HepG2 (cell line): Measurements from ENCODE around the gene LRP1-AS. TPM values are rescaled to one million over a fixed set of nuclear protein-coding genes. Genes with fewer than 3 reads are reported as not detected.
A peak's percentile ranks its signal among the peaks of the same experiment; 100 is the strongest.

ENCODE experiments used
- ATAC-seq: fragments of 200-7000 bp; cut with Tn5 transposase; 3 replicates; pipeline ENCODE4 v1.9.1; 2020; ENCODE audit warnings: mild to moderate bottlenecking, moderate library complexity
- BruUV-seq: library from RNA; stranded (reverse); fragments of 400-500 nt; replicated peaks from 2 replicates; lab custom pipeline; 2021; lab: Mats Ljungman, UMichigan
- CTCF ChIA-PET: fragments of 300-600 bp; formaldehyde crosslinking; extraction: SDS; loops from one replicate; lab custom pipeline; 2021; ENCODE audit warnings: low total read pairs, inconsistent platforms, low intra/inter-chr PET ratio; lab: Yijun Ruan, JAX
- POLR2A ChIA-PET: fragments of 350-600 bp; sonication (Branson Sonifier 250); formaldehyde crosslinking; loops from one replicate; lab custom pipeline; 2020; ENCODE audit warnings: antibody characterized with exemption, inconsistent platforms; lab: Yijun Ruan, JAX
- DNase-seq: peaks from one replicate; pipeline ENCODE4 v3.0.0-alpha.2; 2015; ENCODE audit warnings: low spot score
- FAIRE-seq: peaks from 3 replicates; lab custom pipeline; 2011; peaks lifted over from hg19 to GRCh38; lab: Jason Lieb, UNC
- H2AFZ ChIP-seq: one replicate; pipeline ENCODE4 v1.6.1; 2011; ENCODE audit warnings: low read length, inconsistent platforms
- H3K27ac ChIP-seq: fragments of 300-600 bp; 3 replicates; pipeline ENCODE4 v1.8.0; 2011; ENCODE audit warnings: mixed run types, mild to moderate bottlenecking, mixed read lengths, low read length, inconsistent platforms; ENCODE audit not compliant: insufficient read depth; ENCODE audit errors: extremely low read length
- H3K27me3 ChIP-seq, 2 experiments: fragments of 200-600 bp in 1 of 2; 2 replicates in 1 of 2; 3 replicates in 1 of 2; pipeline versions ENCODE4 v1.6.0 to v1.8.0; 2011; ENCODE audit warnings: low read length in 2 of 2, mild to moderate bottlenecking in 2 of 2, moderate library complexity in 2 of 2, inconsistent platforms in 1 of 2; ENCODE audit not compliant: insufficient read depth in 2 of 2, control insufficient read depth in 1 of 2
- H3K36me3 ChIP-seq, 2 experiments: fragments of 200-600 bp in 1 of 2; replicated peaks in 1 of 2; 2 replicates in 1 of 2; 3 replicates in 1 of 2; pipeline versions ENCODE4 v1.5.1 to v1.8.0; 2011; ENCODE audit warnings: low read length in 2 of 2, inconsistent platforms in 1 of 2; ENCODE audit not compliant: insufficient read depth in 2 of 2, control insufficient read depth in 1 of 2
- H3K4me1 ChIP-seq: 2 replicates; pipeline ENCODE4 v1.5.1; 2012; ENCODE audit warnings: low read length, inconsistent platforms; ENCODE audit not compliant: insufficient read depth
- H3K4me2 ChIP-seq: 2 replicates; pipeline ENCODE4 v1.6.0; 2011; ENCODE audit warnings: low read depth, low read length, inconsistent platforms
- H3K4me3 ChIP-seq, 3 experiments: fragments of 200-600 bp in 1 of 3; sonication (generic), shearing (Covaris generic) in 1 of 3; replicated peaks in 1 of 3; 2 replicates each; pipeline ENCODE4 v1.5.1; 2011 to 2016; ENCODE audit warnings: low read length in 3 of 3, inconsistent platforms in 2 of 3, low read depth in 2 of 3, mild to moderate bottlenecking in 2 of 3, control low read depth in 1 of 3, mixed read lengths in 1 of 3; ENCODE audit not compliant: insufficient read depth in 1 of 3
- H3K79me2 ChIP-seq: one replicate; pipeline ENCODE4 v1.6.1; 2011; ENCODE audit warnings: low read length, inconsistent platforms; ENCODE audit not compliant: insufficient read depth
- H3K9ac ChIP-seq: 2 replicates; pipeline ENCODE4 v1.6.0; 2011; ENCODE audit warnings: mild to moderate bottlenecking, low read depth, low read length, inconsistent platforms; ENCODE audit not compliant: insufficient read depth
- H3K9me3 ChIP-seq: 2 replicates; pipeline ENCODE4 v1.5.1; 2012; ENCODE audit warnings: mild to moderate bottlenecking, low read length
- H4K20me1 ChIP-seq: 2 replicates; pipeline ENCODE4 v1.6.0; 2011; ENCODE audit warnings: inconsistent platforms, mild to moderate bottlenecking, low read length, moderate library complexity; ENCODE audit not compliant: insufficient read depth
- AGO2 ChIP-seq: fragments of 200-400 bp; formaldehyde crosslinking; optimal IDR thresholded peaks from 2 replicates; pipeline ENCODE3; 2017; ENCODE audit warnings: mild to moderate bottlenecking, low read depth, low read length, moderate library complexity
- KDM2A ChIP-seq: sonication (generic); formaldehyde crosslinking; IDR thresholded peaks from 2 replicates; pipeline ENCODE4 v1.4.0; 2020; ENCODE audit warnings: low read depth, missing genetic modification reagents, borderline replicate concordance
- KDM5B ChIP-seq: sonication (generic); formaldehyde crosslinking; IDR thresholded peaks from 2 replicates; pipeline ENCODE4 v1.4.0; 2020; ENCODE audit warnings: missing genetic modification reagents, mild to moderate bottlenecking, borderline replicate concordance
- NFE2L2 ChIP-seq: fragments of 150-350 bp; IDR thresholded peaks from 2 replicates; pipeline ENCODE4 v1.6.1; 2014; ENCODE audit warnings: low read length
- PAF1 ChIP-seq: IDR thresholded peaks from 2 replicates; pipeline ENCODE4 v1.6.1; 2016; ENCODE audit warnings: missing genetic modification reagents, missing compliant biosample characterization
- POLR2G ChIP-seq: fragments of 200-400 bp; formaldehyde crosslinking; IDR thresholded peaks from 2 replicates; pipeline ENCODE4 v1.6.1; 2018; ENCODE audit warnings: mild to moderate bottlenecking, low read depth, low read length, moderate library complexity
- RBFOX2 ChIP-seq: fragments of 200-400 bp; formaldehyde crosslinking; IDR thresholded peaks from 2 replicates; pipeline ENCODE4 v1.6.1; 2017; ENCODE audit warnings: low read depth, mild to moderate bottlenecking, low read length
- ZKSCAN1 ChIP-seq: fragments of 150-350 bp; IDR thresholded peaks from 2 replicates; pipeline ENCODE4 v1.6.1; 2014; ENCODE audit warnings: low read length
- ZNF343 ChIP-seq: sonication (generic); formaldehyde crosslinking; IDR thresholded peaks from 2 replicates; pipeline ENCODE4 v1.4.0; 2020; ENCODE audit warnings: mild to moderate bottlenecking, missing genetic modification reagents
- WGBS: methylation state at CpG from one replicate; pipeline ENCODE4 v1.1.6; 2017; ENCODE audit warnings: low lambda C conversion rate; 5-methylcytosine and 5-hydroxymethylcytosine counted together
- in situ Hi-C: cut with HindIII; loops from 2 replicates; pipeline ENCODE4 v1.10.0; 2017; ENCODE audit warnings: low pct_unique_long_range_greater_than_20kb; ENCODE audit not compliant: extremely low pct_ligation_motif_present
- intact Hi-C: fragments of 100-400 bp; cut with micrococcal nuclease; formaldehyde crosslinking; loops from one replicate; pipeline ENCODE4 v1.10.0; 2022; ENCODE audit not compliant: unreplicated experiment
- microRNA counts: library from miRNA; unstranded; fragments of <30 nt; microRNA quantifications from one replicate; lab custom pipeline; 2015
- microRNA-seq: library from miRNA; unstranded; fragments of <30 nt; microRNA quantifications from one replicate; pipeline ENCODE4, GENCODE V29; 2020
- polyA plus RNA-seq, 8 experiments: library from polyadenylated mRNA; depleted of rRNA in 3 of 8; stranded (reverse) in 7 of 8; unstranded in 1 of 8; fragments of >200 nt; fragmentation: Illumina TruSeq in 4 of 8; extraction: Trizol in 4 of 8; gene quantifications; 2 replicates each; pipeline versions ENCODE4 v1.2.1 to v1.2.3, GENCODE V29; 2011 to 2016; ENCODE audit warnings: low read depth in 4 of 8, missing spikeins in 1 of 8, mixed read lengths in 1 of 8; ENCODE audit not compliant: insufficient read depth in 1 of 8
- small RNA-seq, 3 experiments: library from RNA; depleted of rRNA; stranded (forward); fragments of <200 nt; gene quantifications; one replicate each; pipeline ENCODE3, GENCODE V24; 2012; ENCODE audit warnings: low read depth in 2 of 3, low replicate concordance in 1 of 3; ENCODE audit not compliant: insufficient read length in 3 of 3, insufficient read depth in 2 of 3
- total RNA-seq, 5 experiments: library from RNA; depleted of rRNA; stranded (reverse); fragments of >200 nt; fragmentation: Illumina TruSeq; extraction: Trizol; gene quantifications; 2 replicates each; pipeline ENCODE4 v1.2.3, GENCODE V29; 2016; ENCODE audit warnings: low read depth in 1 of 5

Gene LRP1-AS
- total and polyA plus RNA-seq, 2 of the 13 experiments (the other 11 are each of a cell fraction or from before 2014, with no cell fraction given): 0.20 TPM; not detected in 1

- Histone ChIP-seq H3K79me2 (no peaks in the 10 kb centered on the region), H3K27me3 (no peaks in the 10 kb centered on the region), H3K9ac (no peak overlapping the region), H3K4me3 (no peak overlapping the region), H2AFZ (no peak overlapping the region), H3K36me3 (peaks cover 14 to 32% of the 10 kb centered on the region in 2 experiments; a peak in 4 of 5 replicates), H3K27ac (peak overlapping the region; percentile 9), H3K4me1 (peaks cover 26% of the 10 kb centered on the region), H4K20me1 (0 out of 2 replicates have a peak, but pooled peaks cover 6% of the 10 kb centered on the region), H3K9me3 (no peaks in the 10 kb centered on the region), H3K4me2 (no peak overlapping the region)
- DNase-seq (no peak), ATAC-seq (no peak; the same call in 2 of the 3 replicates), FAIRE-seq (no peak)
- TF ChIP-seq AGO2: peak; percentile 3
- TF ChIP-seq POLR2G: peak; percentile 33
- TF ChIP-seq NFE2L2: no peak
- TF ChIP-seq ZKSCAN1: no peak
- 0 out of 2 replicates have a peak, but pooled peaks have one; percentile 54 for TF ChIP-seq PAF1 (CRISPR knock-in tag)
- peak; percentile 24; the same call in 1 of the 2 replicates for TF ChIP-seq KDM2A (CRISPR knock-in tag)
- no peak for TF ChIP-seq ZNF343 (CRISPR knock-in tag)
- no peak for TF ChIP-seq KDM5B (CRISPR knock-in tag)
- ChIA-PET CTCF (no interaction called here), POLR2A (interaction anchor here (0.9 to 13.5 kb wide), 6 partner anchors 9 to 134 kb away, joined by 3 to 309 read pairs (median 4); partner anchors contain the start of genes LRP1, NEMP1, SHMT2 and STAT6)
- 93% methylated on average over 5 of the region's 6 CpGs for WGBS
- BruUV-seq: no TSS peak
- intact Hi-C loops (no loop called here), in situ Hi-C loops (no loop called here)
Measured at GRCh38 chr12:57096099-57096572, 51.3 kb downstream of the LRP1-AS start.

GRCh38 chr12:57095440-57095839, 52.0 kb downstream of the LRP1-AS start:
- H3K27me3 ChIP-seq: no peaks in the 10 kb centered on the region
- ChIA-PET POLR2A (interaction anchor here (1.2 to 13.5 kb wide), 3 partner anchors 9 to 134 kb away, joined by 3 to 309 read pairs (median 3); partner anchors contain the start of genes SHMT2 and STAT6), CTCF (no interaction called here)
- DNase-seq (no peak), FAIRE-seq (no peak), ATAC-seq (no peak)
- H3K4me3 ChIP-seq: no peak overlapping the region
- H3K4me1 ChIP-seq: peaks cover 31% of the 10 kb centered on the region
- no peak overlapping the region for H3K27ac ChIP-seq
- H2AFZ ChIP-seq: no peak overlapping the region
- peaks cover 14 to 37% of the 10 kb centered on the region in 2 experiments; a peak in 4 of 5 replicates for H3K36me3 ChIP-seq
- H3K4me2 ChIP-seq: no peak overlapping the region
- 94% methylated on average over 3 of the region's 3 CpGs for WGBS
- H3K79me2 ChIP-seq: peaks cover 5% of the 10 kb centered on the region
- no peak overlapping the region for H3K9ac ChIP-seq
- intact Hi-C loops: no loop called here
- BruUV-seq: no TSS peak
- no peaks in the 10 kb centered on the region for H3K9me3 ChIP-seq
- H4K20me1 ChIP-seq: 0 out of 2 replicates have a peak, but pooled peaks cover 6% of the 10 kb centered on the region
- in situ Hi-C loops: no loop called here
- no peak for TF ChIP-seq KDM5B (CRISPR knock-in tag)
- 0 out of 2 replicates have a peak, but pooled peaks have one; percentile 46 for TF ChIP-seq RBFOX2

MicroRNA genes within 50 kb of the gene (microRNA counts, 767-probe panel; counts per million panel counts)
- not detected for microRNA hsa-miR-1228-3p (lab: Ali Mortazavi, UCI)

Small RNA genes within 50 kb of the gene (microRNA-seq; reads per million reads assigned to microRNA genes)
- gene MIR1228: 32.2 reads per million, percentile 62 among the genes with 10 or more reads in this experiment

Small RNA genes within 50 kb of the gene (small RNA-seq; reads per million reads assigned to genes)
- 0.10 to 13.5 (median 3.9) reads per million in 3 experiments for gene MIR1228

Other genes starting within 250 kb of the LRP1-AS start
- gene SDR9C7, start 213.2 kb downstream of the LRP1-AS start, total RNA-seq (2016; rRNA removed; fragmentation: Illumina TruSeq; extraction: Trizol): not detected in 2 replicates
- gene SDR9C7, start 213.2 kb downstream of the LRP1-AS start, polyA plus RNA-seq (2011; rRNA removed): 0.04 TPM in 1 of 2 replicates, not detected in the other
- 0.07 and 0.13 TPM in 2 replicates for gene RDH16, start 190.0 kb downstream of the LRP1-AS start, total RNA-seq (2016; rRNA removed; fragmentation: Illumina TruSeq; extraction: Trizol)
- gene RDH16, start 190.0 kb downstream of the LRP1-AS start, polyA plus RNA-seq (2011; rRNA removed): 0.05 TPM in 2 replicates
- gene ZBTB39, start 141.1 kb downstream of the LRP1-AS start, total RNA-seq (2016; rRNA removed; fragmentation: Illumina TruSeq; extraction: Trizol): 6.5 and 8.1 TPM in 2 replicates
- gene ZBTB39, start 141.1 kb downstream of the LRP1-AS start, polyA plus RNA-seq (2011; rRNA removed): 6.4 and 6.9 TPM in 2 replicates
- gene TAC3, start 131.1 kb downstream of the LRP1-AS start, total RNA-seq (2016; rRNA removed; fragmentation: Illumina TruSeq; extraction: Trizol): 0.15 TPM in 1 of 2 replicates, not detected in the other
- gene TAC3, start 131.1 kb downstream of the LRP1-AS start, polyA plus RNA-seq (2011; rRNA removed): 0.13 and 0.25 TPM in 2 replicates
- 5.3 TPM in 2 replicates for gene MYO1A, start 97.5 kb downstream of the LRP1-AS start, total RNA-seq (2016; rRNA removed; fragmentation: Illumina TruSeq; extraction: Trizol)
- 6.0 and 10.6 TPM in 2 replicates for gene MYO1A, start 97.5 kb downstream of the LRP1-AS start, polyA plus RNA-seq (2011; rRNA removed)
- gene NEMP1, start 68.8 kb downstream of the LRP1-AS start, total RNA-seq (2016; rRNA removed; fragmentation: Illumina TruSeq; extraction: Trizol): 8.3 and 12.9 TPM in 2 replicates
- 7.4 and 11.4 TPM in 2 replicates for gene NEMP1, start 68.8 kb downstream of the LRP1-AS start, polyA plus RNA-seq (2011; rRNA removed)
- gene NAB2, start 58.5 kb downstream of the LRP1-AS start, total RNA-seq (2016; rRNA removed; fragmentation: Illumina TruSeq; extraction: Trizol): 11.0 and 11.7 TPM in 2 replicates
- 12.9 and 17.5 TPM in 2 replicates for gene NAB2, start 58.5 kb downstream of the LRP1-AS start, polyA plus RNA-seq (2011; rRNA removed)
- 19.4 and 28.0 TPM in 2 replicates for gene STAT6, start 36.3 kb downstream of the LRP1-AS start, total RNA-seq (2016; rRNA removed; fragmentation: Illumina TruSeq; extraction: Trizol)
- 62.2 and 68.7 TPM in 2 replicates for gene STAT6, start 36.3 kb downstream of the LRP1-AS start, polyA plus RNA-seq (2011; rRNA removed)
- 14.7 and 16.5 TPM in 2 replicates for gene LRP1, start 19.1 kb downstream of the LRP1-AS start, total RNA-seq (2016; rRNA removed; fragmentation: Illumina TruSeq; extraction: Trizol)
- 30.8 and 33.6 TPM in 2 replicates for gene LRP1, start 19.1 kb downstream of the LRP1-AS start, polyA plus RNA-seq (2011; rRNA removed)
- not detected in 2 replicates for gene NXPH4, start 69.2 kb upstream of the LRP1-AS start, total RNA-seq (2016; rRNA removed; fragmentation: Illumina TruSeq; extraction: Trizol)
- gene NXPH4, start 69.2 kb upstream of the LRP1-AS start, polyA plus RNA-seq (2011; rRNA removed): 0.13 and 0.24 TPM in 2 replicates
- 181 and 184 TPM in 2 replicates for gene SHMT2, start 82.1 kb upstream of the LRP1-AS start, total RNA-seq (2016; rRNA removed; fragmentation: Illumina TruSeq; extraction: Trizol)
- 393 and 420 TPM in 2 replicates for gene SHMT2, start 82.1 kb upstream of the LRP1-AS start, polyA plus RNA-seq (2011; rRNA removed)
- gene STAC3, start 103.6 kb upstream of the LRP1-AS start, total RNA-seq (2016; rRNA removed; fragmentation: Illumina TruSeq; extraction: Trizol): 0.14 and 0.18 TPM in 2 replicates
- 0.22 and 0.27 TPM in 2 replicates for gene STAC3, start 103.6 kb upstream of the LRP1-AS start, polyA plus RNA-seq (2011; rRNA removed)